Activated CD4-positive, alpha-beta T cell treated with anti-CD3 and anti-CD28 coated beads, Interleukin-2, Interleukin-4, amounts not matched to agents 100 ng/mL and 50 ng/mL, durations not matched to agents 16 hours and 8 hours (primary cell): ENCODE results near the gene TSPEAR.
"Not testable (repeated sequence)": the region's sequence is repeated elsewhere in the genome, so short reads cannot be mapped to it uniquely, and the experiment has no call there.

Experiments used
- DNase-seq: peaks from one replicate; pipeline ENCODE4 v3.0.0-alpha.2; 2020; ENCODE audit warnings: low spot score

Gene TSPEAR

GRCh38 chr21:44585892-44586291 lies 125.5 kb downstream of the TSPEAR start:
- DNase-seq = no peak

- DNase-seq = peak; percentile 34
Measured at GRCh38 chr21:44583800-44584147, 127.6 kb downstream of the TSPEAR start.

DNA sequence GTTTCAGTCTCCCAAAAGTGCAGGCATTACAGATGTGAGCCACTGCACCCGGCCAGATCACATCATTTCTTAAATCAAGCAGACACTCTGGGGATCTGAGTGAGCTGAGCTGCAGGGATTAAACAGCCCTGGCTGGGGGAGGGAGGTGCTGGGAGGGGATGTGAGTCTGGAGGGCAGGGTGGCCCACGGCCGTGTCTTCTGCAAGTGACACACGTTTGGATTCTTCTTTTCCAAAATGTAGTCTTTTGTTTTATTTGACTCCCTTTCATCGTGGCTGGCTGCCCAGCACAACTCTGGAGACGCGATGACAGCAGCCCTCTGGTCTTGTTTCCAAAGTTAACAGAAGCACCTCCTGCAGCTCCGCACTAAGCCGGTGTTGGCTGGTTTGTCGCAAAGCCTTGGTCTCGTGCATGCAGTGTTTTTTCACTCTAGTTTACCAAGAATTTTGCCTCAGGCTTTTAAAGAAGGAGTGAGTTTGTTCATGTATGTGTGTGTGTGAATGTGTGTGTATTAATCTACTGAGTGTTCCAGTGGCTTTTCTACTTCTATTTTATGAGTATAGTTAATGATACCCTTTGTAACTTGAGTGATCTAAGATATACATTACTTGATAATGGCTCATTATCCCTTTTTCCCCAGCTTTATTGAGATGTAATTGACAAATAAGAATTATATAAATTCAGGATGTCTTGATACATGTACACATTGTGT lies 128.1 kb downstream of the TSPEAR start:
- DNase-seq = no peak

- DNase-seq = no peak
Measured at GRCh38 chr21:44582055-44582454, 129.3 kb downstream of the TSPEAR start.

DNA sequence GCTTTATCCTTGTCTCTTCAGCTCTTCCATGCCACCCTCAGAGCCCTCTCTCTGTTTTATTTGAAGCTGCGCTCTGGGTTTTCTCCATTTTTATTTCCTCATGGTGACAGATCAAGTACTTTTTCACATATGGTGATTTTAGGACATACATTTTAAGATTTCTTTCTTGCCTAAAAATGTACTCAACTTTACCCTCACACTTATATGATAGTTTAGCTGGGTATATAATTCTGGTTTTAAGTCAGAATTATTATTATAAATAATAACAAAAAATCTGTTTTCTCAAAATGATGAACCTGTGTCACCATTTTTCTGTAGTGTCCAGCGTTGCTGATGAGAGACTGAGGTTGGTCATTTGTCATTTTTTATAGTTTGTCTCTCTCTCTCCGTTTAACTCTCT lies 130.2 kb downstream of the TSPEAR start:
- no peak for DNase-seq

DNA sequence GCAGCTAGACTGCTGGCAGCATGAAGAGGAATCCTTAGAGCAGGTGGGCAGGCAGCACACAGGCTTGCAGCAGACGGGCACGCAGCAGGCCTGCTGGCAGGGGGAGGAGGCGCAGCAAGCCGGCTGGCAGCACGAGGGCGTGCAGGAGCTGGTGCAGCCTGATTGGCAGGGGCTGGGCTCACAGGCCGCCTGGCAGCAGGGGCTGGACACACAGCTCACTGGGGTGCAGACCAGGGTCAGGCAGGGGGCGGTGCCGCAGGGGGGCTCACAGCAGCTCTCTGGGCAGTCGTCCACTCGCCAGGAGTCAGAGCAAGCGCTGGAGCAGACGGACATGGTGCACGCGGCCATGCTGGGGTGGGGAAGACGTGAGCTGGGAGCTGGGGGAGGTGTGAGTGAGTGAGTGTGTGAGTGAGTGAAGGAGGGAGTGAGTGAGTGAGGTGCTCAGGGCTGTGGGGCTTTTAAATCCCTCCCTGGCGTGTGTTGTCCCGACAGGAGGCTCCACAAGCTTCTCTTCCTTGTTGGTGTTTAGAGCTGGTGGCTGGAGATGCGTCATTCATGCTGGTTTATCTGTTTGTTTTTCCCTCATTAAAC lies 131.0 kb downstream of the TSPEAR start, which contains the start of gene KRTAP10-5:
Gene KRTAP10-5 (minus strand): TSS at position 374 of the 591 bp plus-strand sequence. CDS start 26 bp downstream, at position 348.
- not testable (repeated sequence) for DNase-seq

DNA sequence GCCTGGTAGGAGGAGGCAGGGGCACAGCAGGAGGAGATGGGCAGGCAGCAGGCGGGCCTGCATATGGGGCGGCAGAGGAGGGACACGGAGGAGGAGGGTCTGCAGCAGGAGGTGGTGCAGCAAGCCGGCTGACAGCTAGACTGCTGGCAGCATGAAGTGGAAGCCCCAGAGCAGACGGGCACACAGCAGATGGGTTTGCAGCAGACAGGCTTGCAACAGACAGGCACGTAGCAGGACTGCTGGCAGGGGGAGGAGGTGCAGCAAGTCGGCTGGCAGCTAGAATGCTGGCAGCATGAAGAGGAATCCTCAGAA lies 131.6 kb downstream of the TSPEAR start:
- no peak for DNase-seq

- DNase-seq = no peak
Measured at GRCh38 chr21:44579056-44579832, 132.1 kb downstream of the TSPEAR start.

GRCh38 chr21:44578371-44579055 lies 132.9 kb downstream of the TSPEAR start:
- DNase-seq = no peak

- no peak for DNase-seq
Measured at GRCh38 chr21:44576025-44576420, 135.3 kb downstream of the TSPEAR start.

- no peak for DNase-seq
Measured at GRCh38 chr21:44575307-44576024, 135.9 kb downstream of the TSPEAR start.

- DNase-seq = no peak
Measured at GRCh38 chr21:44574457-44575306, 136.7 kb downstream of the TSPEAR start.

DNA sequence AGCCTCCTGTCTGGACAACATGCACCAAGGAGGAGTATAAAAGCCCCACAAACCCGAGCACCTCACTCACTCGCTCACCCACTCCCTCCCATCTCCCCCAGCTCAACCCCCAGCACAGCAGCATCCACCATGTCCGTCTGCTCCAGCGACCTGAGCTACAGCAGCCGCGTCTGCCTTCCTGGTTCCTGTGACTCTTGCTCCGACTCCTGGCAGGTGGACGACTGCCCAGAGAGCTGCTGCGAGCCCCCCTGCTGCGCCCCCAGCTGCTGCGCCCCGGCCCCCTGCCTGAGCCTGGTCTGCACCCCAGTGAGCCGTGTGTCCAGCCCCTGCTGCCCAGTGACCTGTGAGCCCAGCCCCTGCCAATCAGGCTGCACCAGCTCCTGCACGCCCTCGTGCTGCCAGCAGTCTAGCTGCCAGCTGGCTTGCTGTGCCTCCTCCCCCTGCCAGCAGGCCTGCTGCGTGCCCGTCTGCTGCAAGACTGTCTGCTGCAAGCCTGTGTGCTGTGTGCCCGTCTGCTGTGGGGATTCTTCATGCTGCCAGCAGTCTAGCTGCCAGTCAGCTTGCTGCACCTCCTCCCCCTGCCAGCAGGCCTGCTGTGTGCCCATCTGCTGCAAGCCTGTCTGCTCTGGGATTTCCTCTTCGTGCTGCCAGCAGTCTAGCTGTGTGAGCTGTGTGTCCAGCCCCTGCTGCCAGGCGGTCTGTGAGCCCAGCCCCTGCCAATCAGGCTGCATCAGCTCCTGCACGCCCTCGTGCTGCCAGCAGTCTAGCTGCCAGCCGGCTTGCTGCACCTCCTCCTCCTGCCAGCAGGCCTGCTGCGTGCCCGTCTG lies 137.5 kb downstream of the TSPEAR start, which contains the start of gene KRTAP10-4:
Gene KRTAP10-4 (plus strand): TSS at position 100 of the 827 bp plus-strand sequence. CDS start 30 bp downstream, at position 130.
- not testable (repeated sequence) for DNase-seq

GRCh38 chr21:44572959-44573583 lies 138.3 kb downstream of the TSPEAR start:
- DNase-seq = no peak

GRCh38 chr21:44571844-44572782 lies 139.3 kb downstream of the TSPEAR start:
- DNase-seq = no peak

- DNase-seq = no peak
Measured at GRCh38 chr21:44571296-44571695, 140.1 kb downstream of the TSPEAR start.

GRCh38 chr21:44569861-44570517 lies 141.4 kb downstream of the TSPEAR start:
- no peak for DNase-seq
